MM.1S (cell line): ENCODE measurements around the gene TUFM.
"Not testable (repeated sequence)": the region's sequence is repeated elsewhere in the genome, so short reads cannot be mapped to it uniquely, and the experiment has no call there.

Experiments
- EZH2phosphoT487 ChIP-seq: fragments of 300-600 bp; sonication (generic); IDR thresholded peaks from 2 replicates; pipeline ENCODE4 v1.6.1; 2018; ENCODE audit warnings: antibody characterized with exemption, low read length
- TF ChIP-seq, protein P1 (sequence below): fragments of 300-600 bp; sonication (generic); IDR thresholded peaks from 2 replicates; pipeline ENCODE4 v1.5.1; 2016; ENCODE audit warnings: antibody characterized with exemption, low read length, mixed read lengths

GRCh38 chr16:28807445-28808120 is 38.6 kb downstream of the TUFM start:
- TF ChIP-seq, protein P1, sequence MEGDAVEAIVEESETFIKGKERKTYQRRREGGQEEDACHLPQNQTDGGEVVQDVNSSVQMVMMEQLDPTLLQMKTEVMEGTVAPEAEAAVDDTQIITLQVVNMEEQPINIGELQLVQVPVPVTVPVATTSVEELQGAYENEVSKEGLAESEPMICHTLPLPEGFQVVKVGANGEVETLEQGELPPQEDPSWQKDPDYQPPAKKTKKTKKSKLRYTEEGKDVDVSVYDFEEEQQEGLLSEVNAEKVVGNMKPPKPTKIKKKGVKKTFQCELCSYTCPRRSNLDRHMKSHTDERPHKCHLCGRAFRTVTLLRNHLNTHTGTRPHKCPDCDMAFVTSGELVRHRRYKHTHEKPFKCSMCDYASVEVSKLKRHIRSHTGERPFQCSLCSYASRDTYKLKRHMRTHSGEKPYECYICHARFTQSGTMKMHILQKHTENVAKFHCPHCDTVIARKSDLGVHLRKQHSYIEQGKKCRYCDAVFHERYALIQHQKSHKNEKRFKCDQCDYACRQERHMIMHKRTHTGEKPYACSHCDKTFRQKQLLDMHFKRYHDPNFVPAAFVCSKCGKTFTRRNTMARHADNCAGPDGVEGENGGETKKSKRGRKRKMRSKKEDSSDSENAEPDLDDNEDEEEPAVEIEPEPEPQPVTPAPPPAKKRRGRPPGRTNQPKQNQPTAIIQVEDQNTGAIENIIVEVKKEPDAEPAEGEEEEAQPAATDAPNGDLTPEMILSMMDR, result not testable (repeated sequence)
- not testable (repeated sequence) for TF ChIP-seq EZH2phosphoT487
